HG02610 (cell line): ENCODE data around the gene HOXB4.

Source experiments
- ATAC-seq: cut with Tn5 transposase; IDR thresholded peaks from one replicate; pipeline ENCODE4 v1.9.1; 2021; ENCODE audit warnings: mild to moderate bottlenecking, moderate library complexity; ENCODE audit not compliant: unreplicated experiment

Gene HOXB4

DNA sequence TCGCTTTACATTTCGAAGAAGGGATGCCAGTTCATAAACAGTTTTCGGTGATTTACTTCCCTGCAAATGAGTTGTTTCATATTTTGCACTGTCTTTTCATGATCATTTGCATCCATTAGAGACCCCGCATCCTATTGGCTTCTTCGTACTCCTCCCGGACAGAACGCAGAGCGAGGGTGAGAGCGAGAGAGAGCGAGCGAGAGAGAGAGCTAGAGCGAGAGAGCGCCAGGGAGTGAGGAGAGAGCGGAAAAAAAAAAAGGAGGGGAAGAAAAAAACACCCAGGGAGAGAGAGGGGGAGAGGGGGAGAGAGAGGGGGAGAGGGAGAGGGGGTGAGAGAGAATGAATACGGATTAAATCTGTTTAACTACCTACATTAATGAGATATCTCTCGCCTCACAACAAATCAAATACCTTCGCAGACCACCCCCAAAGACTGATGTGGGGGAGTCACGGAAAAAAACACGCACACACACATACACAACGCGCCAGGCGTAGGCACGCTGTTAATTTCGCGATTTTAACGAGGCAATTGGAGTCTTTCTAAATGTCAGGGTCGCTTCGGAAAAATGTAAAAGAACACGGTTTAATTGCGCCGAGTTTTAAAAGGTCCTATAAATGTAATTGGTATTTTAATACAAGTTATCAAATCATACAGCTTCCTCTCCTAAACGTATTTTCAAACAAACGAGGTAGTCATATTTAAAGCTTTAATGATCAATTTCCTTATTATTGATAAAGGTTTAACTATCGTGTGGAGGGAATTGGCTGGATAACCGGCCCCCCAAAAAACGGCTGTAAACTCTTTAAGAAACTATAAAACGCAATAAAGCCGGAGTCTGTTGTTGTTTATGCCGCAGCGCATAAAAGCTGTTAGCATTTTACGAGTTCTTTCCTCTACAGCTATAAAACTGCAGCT lies 37.2 kb upstream of the HOXB4 start, which contains the start of gene HOXB8:
Gene HOXB8, minus strand, starts transcription at position 246 of the 916 bp plus-strand sequence. CDS start 588 bp downstream, outside the sequence.
- ATAC-seq: no peak

GRCh38 chr17:48613862-48614694 lies 35.9 kb upstream of the HOXB4 start:
- ATAC-seq: no peak

DNA sequence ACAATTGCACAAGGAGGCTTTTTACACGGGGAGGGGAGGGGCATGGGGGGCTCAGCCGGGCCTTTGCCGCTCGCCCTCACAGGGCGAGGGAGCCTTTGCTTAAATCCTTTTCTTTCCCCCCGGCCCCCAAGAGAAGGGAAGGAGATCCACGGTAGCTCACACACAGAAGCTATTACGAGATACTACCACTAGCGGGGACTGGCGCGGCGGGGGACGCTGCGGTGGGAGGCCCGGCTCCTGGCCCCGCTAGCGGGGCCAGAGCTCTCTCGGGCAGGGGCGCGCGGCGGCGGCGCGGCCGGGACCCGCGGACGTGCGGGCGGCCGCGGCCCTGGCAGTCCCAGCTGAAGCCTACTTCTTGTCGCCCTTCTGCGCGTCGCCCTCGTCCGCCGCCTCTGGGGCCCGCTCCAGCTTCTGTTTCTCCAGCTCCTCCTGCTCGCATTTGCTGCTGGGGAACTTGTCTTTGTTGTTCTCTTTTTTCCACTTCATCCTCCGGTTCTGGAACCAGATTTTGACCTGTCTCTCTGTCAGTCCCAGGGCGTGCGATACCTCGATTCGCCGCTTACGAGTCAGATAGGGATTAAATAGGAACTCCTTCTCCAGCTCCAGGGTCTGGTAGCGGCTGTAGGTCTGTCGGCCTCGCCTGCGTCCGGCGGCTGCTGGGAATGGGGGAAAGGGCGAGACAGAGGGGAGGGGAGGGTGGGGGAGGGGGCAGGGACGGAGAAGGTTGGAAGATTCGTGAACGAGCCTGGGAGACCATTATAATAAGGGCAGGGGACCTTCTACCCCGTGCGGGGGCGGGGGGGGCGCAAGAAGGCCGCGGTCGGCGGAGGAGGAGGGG lies 34.9 kb upstream of the HOXB4 start:
- peak; percentile 35 for ATAC-seq

- ATAC-seq: no peak
Measured at GRCh38 chr17:48612456-48612853, 34.3 kb upstream of the HOXB4 start.

DNA sequence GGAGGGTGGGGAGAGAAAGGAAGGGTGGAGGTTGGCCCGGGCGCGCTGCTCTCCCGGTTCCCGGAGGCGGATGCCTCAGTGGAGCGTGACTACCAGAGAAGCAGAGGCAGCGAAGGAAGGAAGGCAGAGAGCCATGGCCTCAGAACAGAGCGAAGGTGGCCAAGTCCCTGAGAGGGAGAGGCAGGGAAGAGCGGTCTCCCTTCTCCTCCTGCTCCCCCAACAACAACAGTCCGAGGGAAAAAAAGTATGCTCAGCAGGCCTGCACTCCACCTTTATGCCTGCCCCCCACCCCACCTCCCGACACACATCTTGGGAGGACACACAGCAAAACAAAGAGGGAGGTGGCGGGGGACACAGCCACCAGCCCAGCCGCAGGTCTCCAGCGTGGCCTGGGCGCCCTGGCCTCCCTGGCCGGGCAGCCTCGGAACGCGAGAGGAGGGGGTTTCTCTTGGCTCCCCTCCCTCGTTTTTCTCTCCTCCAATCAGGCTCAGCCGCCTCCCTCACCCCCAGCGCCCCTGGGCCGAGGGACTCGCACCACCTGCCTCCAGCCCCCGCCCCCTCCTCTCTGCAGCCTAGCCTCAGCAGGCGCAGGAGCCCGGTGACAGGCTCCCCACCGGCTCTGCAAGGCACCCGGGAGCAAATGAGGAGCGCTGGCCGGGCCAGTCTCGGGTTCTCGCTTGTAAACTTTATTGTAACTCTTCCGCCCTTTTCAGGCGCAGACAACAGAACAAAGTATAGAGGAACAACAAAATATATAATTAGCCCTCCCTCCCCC lies 33.7 kb upstream of the HOXB4 start:
- ATAC-seq: no peak

- ATAC-seq: no peak
Measured at GRCh38 chr17:48611213-48611612, 33.1 kb upstream of the HOXB4 start.

GRCh38 chr17:48610282-48611211 lies 32.4 kb upstream of the HOXB4 start, which contains the start of gene HOXB7:
TSS of gene HOXB7 (minus strand) at chr17:48611017. CDS start at chr17:48610918, 99 bp downstream.
- no peak for ATAC-seq

DNA sequence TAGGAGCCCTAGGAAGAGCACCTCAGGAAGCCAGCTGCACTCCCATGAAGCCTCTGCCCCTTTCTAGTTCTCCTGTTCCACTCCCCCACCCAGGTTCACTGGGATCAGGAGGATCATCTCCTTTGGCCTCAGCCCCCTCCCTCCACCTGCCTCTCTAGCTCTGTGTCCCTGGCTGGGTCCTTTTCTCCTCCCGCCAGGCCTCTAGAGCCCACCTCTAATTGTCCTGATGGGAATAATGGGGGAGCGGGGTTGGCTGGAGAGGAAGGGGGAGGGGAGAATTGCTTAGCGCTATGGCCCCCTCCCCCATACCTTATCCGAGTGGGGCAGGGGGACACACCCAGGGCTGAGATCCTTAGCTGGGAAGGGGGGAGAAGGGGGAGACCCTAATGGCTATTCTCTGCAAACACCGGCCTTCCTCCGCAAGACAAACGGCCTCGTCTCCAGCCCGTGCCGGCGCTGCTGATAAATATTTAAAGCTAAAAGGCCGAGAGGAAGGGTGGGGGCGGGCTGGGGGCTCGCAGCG lies 31.7 kb upstream of the HOXB4 start:
- ATAC-seq: no peak

GRCh38 chr17:48609033-48609432 lies 30.9 kb upstream of the HOXB4 start:
- no peak for ATAC-seq

- ATAC-seq: no peak
Measured at GRCh38 chr17:48608494-48608834, 30.3 kb upstream of the HOXB4 start.

DNA sequence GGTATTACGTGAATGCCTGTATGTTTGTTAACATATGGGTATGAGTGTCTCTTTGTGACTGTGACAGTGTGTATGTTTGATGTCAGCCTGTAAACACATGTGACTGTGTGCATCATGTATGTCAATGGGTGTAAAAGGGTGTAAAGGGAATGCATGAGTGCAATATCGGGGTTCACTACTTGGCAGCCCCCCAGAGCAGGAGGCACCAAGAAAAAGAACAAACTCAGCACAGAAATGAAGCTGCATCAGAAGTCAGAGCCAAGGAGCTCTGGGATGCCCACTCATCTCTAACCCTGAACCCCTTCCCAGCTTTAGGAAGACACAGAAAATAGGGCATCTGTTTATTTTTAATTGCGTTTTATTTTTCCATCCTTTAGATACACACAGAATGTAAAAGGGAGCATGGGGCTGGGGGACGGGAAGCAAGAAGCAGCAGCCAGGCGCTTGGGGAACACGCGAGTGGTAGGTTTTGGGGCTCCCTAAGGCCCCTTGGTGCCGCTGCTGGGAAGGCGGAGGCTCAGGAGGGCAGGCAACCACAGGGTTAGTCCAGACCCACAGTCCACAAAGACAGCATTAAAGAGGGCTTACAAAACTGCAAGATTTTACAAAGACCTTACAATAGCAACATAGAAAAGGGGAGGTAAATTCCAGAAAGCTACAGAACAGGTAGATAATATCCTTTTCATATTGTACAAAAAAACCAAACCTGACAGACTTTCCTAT lies 28.9 kb upstream of the HOXB4 start:
- no peak for ATAC-seq

GRCh38 chr17:48605991-48606891 lies 28.1 kb upstream of the HOXB4 start:
- ATAC-seq: no peak

DNA sequence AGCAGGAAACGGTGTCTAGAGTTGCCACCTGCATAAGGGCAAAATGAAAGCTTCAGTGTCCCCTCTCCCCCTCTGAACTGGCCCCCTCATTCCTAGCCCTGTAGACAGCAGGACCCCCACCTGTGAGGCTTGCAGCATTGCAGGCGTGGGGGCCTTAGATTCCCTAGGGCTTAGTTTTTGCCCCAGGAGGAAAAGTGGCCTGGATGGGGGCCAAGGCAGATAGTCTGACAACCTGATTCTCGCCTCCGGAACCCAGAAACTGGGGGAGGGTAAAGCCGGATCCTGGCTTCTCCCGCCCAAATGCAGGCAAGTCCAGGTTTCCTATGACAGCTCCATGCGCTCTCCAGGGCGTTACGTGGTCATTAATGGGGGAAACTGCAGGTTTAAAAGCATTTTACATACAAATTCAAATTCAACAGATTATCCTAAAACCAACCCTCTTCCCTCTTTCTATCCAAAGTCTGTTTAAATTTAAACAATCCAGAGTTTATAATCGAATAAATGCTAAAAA lies 27.3 kb upstream of the HOXB4 start:
- ATAC-seq: no peak

DNA sequence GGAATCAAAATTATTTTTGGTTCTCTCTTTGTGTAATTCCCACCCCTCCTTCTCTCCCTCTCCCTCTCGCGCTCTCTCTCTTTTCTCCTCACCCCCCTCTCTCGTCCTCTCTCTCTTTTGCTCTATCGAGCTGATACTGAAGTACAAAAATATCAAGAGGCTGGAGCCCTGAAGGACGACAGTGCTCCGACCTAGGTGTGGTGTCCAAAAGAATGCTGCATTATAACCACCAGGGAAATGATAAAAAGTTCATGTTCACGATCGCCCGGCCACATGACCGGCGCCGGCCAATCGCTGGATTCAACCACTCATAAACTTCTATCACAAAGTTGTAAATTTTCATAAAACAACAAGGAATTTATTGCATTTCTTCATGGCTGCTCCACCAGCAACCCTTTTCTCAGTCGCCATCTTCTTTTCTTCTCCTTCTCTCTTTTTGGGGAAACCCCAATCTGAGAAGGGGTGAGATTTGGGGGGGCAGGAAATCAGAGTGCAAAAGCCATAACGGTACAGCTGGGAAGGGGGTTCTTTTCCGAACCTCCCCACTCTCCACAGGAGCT lies 26.7 kb upstream of the HOXB4 start, which contains the start of gene HOXB6:
Gene HOXB6, minus strand, starts transcription at position 217 of the 560 bp plus-strand sequence. CDS start 6,836 bp downstream, outside the sequence.
- no peak for ATAC-seq

- ATAC-seq: no peak
Measured at GRCh38 chr17:48603959-48604769, 26.0 kb upstream of the HOXB4 start.
